Measurements from ENCODE around the gene C19orf53. TPM values are rescaled to one million over a fixed set of nuclear protein-coding genes. Genes with fewer than 3 reads are reported as not detected.

The C19orf53 gene
- 100 to 1,000 TPM in 2 of 9 donors, 10 to 100 TPM in 7; 79.3 to 435 (median 97.5) TPM for total RNA-seq
- 100 to 1,000 TPM; 159 to 346 TPM for polyA plus RNA-seq
- long read RNA-seq, donor 1, transcript C19orf53-202 (3 exons, 873 nt): major isoform, 89 of 92 reads
- long read RNA-seq, donor 1, partial matches to known transcripts: 2 of 92 reads
- long read RNA-seq, donor 1, other reads (novel, unspliced or antisense): 0 of 92 reads
- long read RNA-seq, donor 2, transcript C19orf53-202 (3 exons, 873 nt): major isoform, 43 of 44 reads
- long read RNA-seq, donor 2, partial matches to known transcripts: 0 of 44 reads
- long read RNA-seq, donor 2, other reads (novel, unspliced or antisense): 1 of 44 reads
- long read RNA-seq, donor 3, transcript C19orf53-202 (3 exons, 873 nt): major isoform, 58 of 63 reads
- long read RNA-seq, donor 3, partial matches to known transcripts: 0 of 63 reads
- long read RNA-seq, donor 3, other reads (novel, unspliced or antisense): 4 of 63 reads

DNA sequence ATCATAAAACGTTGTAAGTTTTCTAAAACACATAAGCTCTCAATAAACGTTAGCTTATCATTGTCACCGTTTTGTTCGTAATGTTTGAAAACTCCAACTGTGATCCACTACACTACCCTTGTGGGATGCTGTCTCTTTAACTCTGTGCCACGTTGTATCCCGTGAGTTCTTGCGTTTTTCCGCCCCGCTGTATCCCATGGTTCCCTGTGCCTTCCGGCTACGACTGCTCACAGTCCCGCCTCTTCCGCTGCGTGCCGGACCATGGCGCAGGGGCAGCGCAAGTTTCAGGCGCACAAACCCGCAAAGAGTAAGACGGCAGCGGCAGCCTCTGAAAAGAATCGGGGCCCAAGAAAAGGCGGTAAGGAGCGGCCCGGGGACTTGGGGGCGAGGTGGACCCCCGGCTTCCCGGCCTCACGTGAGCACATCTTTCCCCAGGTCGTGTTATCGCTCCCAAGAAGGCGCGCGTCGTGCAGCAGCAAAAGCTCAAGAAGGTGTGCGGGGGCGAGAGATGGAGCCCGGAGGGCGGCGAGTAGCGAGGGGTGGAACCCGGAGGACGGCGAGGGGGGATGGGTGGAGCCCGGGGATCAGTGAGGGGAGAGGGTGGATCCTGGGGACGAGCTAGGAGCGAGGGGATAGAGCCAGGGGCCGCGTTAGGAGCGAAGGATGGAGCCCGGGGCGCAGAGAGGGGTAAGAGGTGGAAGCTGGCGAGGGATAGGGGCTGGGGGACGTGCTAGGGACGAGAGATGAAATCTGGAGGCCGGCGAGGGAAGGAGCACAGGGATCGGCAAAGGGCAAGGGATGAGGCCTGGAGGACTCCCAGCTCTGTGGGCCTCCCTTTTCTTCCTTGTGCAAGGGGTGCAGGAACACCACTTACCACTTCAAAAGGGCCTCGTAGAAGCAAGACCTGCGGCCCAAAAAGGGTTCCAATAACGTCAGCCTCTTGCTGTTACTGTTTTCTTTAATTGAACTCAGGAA lies at the start of gene C19orf53:
TSS of gene C19orf53 (plus strand) at position 240 of the 975 bp plus-strand sequence. CDS start at position 262, 22 bp downstream.
- Histone ChIP-seq H3K27ac (peak within 1 kb of the TSS; percentile 8 to 92 (median 86)), H3K4me3 (peak within 1 kb of the TSS; percentile 65 to 99 (median 85)), H3K4me1 (peaks cover 4 to 22% (median 14%) of the 10 kb centered on the region in 12 donors), H3K9me3 (no peaks in the 10 kb centered on the region), H3K36me3 (peaks cover 0 to 67% (median 55%) of the 10 kb centered on the region in 9 donors), H3K27me3 (no peaks in the 10 kb centered on the region)
- 0 to 1% (median 0%) methylated on average over 59 to 61 of the region's 61 CpGs for WGBS, 4 donors
- intact Hi-C loops (cut with DNase I): loop anchor here in 1 of 10 donors (10.0 kb wide), 1 partner anchor 310 kb away; the partner anchor contains the start of gene C19orf67
- TF ChIP-seq CTCF (IDR thresholded peaks at IDR 0.05) (no peak), POLR2A (IDR thresholded peaks at IDR 0.05) (peak in 1 of 2 donors; percentile 82)
- peak; percentile 90 to 94 (median 92) for DNase-seq
- ATAC-seq: peak; percentile 97 to 99 (median 98)

- Histone ChIP-seq H3K9me3 (no peaks in the 10 kb centered on the region), H3K36me3 (no peaks in the 10 kb centered on the region), H3K27me3 (no peaks in the 10 kb centered on the region), H3K27ac (no peak overlapping the region), H3K4me3 (no peak overlapping the region), H3K4me1 (peaks cover 0 to 25% (median 7%) of the 10 kb centered on the region in 12 donors)
- WGBS, 4 donors: 92 to 95% (median 93%) methylated on average over 5 of the region's 5 CpGs
- ATAC-seq: no peak
- no peak for DNase-seq
- TF ChIP-seq POLR2A (IDR thresholded peaks at IDR 0.05): no peak
- no peak for TF ChIP-seq CTCF (IDR thresholded peaks at IDR 0.05)
- intact Hi-C loops (cut with DNase I): no loop called here
Measured at GRCh38 chr19:13726323-13726722, 47.9 kb upstream of the C19orf53 start.

DNA sequence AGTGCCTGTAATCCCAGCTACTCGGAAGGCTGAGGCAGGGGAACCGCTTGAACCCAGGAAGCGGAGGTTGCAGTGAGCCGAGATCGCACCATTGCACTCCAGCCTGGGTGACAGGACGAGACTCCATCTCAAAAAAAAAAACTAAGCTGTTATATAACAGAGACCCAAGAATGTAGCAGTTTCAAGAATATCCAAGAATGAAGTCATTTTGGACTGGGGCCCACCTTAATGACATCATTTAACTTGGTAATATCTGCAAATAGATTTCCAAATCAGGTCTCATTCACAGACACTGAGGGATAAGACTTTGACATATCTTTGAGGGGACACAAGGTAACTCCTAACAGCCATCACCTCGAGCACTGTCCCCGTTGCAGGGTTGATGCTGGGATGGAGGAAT lies 46.5 kb upstream of the C19orf53 start:
- Histone ChIP-seq H3K27ac (peak overlapping the region in 1 of 12 donors; percentile 24), H3K9me3 (no peaks in the 10 kb centered on the region), H3K4me3 (no peak overlapping the region), H3K27me3 (no peaks in the 10 kb centered on the region), H3K4me1 (peaks cover 0 to 33% (median 13%) of the 10 kb centered on the region in 12 donors), H3K36me3 (no peaks in the 10 kb centered on the region)
- peak in 2 of 5 donors; percentile 41 to 54 for DNase-seq
- TF ChIP-seq POLR2A (IDR thresholded peaks at IDR 0.05): no peak
- TF ChIP-seq CTCF (IDR thresholded peaks at IDR 0.05): no peak
- no peak for ATAC-seq
- 58 to 69% (median 65%) methylated on average over 8 of the region's 8 CpGs for WGBS, 4 donors
- intact Hi-C loops (cut with DNase I): no loop called here
